22Rv1 (cell line): ENCODE results near the gene COX19.

ENCODE experiments used
- ZFX ChIP-seq: fragments of 450-650 bp; IDR thresholded peaks from 2 replicates; pipeline ENCODE4 v1.6.1; 2017; ENCODE audit warnings: antibody characterized with exemption, borderline replicate concordance
- TF ChIP-seq, protein P1 (sequence below): fragments of 450-650 bp; IDR thresholded peaks from 2 replicates; pipeline ENCODE4 v1.5.1; 2017; ENCODE audit warnings: mild to moderate bottlenecking

DNA sequence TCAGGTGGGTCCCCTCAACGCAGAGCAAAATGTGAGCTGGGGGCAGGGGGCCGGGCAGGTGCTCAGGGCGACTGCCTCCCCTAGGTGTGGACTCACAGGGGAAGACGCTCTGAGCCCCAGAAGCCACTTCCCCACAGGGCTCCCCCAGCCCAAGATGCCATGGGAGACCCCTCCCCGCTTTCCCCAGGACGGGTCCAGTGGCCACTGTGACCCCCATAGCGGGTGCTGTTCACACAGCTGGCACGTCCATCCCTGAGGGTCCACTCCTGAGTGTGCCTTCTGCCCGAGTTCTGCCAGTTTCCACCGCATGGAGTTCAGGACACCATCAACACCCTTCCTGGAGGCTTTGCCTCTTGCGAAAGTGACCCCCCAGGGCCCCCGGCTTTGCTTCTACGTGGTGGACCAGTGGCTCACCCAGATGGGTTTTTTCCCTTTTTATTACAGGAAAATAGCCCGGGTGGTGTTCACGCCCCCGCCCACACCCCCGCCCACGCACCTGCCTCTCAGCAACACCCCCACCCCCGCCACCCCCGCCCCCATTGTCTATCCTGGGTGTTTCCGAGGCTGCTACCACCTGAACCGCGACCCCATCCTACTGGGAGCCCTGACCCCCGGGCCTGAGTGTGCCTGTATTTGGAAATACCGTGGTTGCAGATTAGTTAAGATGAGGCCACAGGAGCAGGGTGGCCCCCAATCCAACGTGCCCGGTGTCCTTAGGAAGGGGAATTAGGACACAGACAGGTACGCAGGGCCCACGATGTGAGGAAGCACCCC, 52.8 kb downstream of the COX19 start:
- TF ChIP-seq, protein P1, sequence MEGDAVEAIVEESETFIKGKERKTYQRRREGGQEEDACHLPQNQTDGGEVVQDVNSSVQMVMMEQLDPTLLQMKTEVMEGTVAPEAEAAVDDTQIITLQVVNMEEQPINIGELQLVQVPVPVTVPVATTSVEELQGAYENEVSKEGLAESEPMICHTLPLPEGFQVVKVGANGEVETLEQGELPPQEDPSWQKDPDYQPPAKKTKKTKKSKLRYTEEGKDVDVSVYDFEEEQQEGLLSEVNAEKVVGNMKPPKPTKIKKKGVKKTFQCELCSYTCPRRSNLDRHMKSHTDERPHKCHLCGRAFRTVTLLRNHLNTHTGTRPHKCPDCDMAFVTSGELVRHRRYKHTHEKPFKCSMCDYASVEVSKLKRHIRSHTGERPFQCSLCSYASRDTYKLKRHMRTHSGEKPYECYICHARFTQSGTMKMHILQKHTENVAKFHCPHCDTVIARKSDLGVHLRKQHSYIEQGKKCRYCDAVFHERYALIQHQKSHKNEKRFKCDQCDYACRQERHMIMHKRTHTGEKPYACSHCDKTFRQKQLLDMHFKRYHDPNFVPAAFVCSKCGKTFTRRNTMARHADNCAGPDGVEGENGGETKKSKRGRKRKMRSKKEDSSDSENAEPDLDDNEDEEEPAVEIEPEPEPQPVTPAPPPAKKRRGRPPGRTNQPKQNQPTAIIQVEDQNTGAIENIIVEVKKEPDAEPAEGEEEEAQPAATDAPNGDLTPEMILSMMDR = no peak
- TF ChIP-seq ZFX = no peak
